ENCODE results near the gene CDC42EP1. TPM values are rescaled to one million over a fixed set of nuclear protein-coding genes. Genes with fewer than 3 reads are reported as not detected.

The CDC42EP1 gene
- total RNA-seq, 1 experiment from 2014 or later = 75.0 TPM

DNA sequence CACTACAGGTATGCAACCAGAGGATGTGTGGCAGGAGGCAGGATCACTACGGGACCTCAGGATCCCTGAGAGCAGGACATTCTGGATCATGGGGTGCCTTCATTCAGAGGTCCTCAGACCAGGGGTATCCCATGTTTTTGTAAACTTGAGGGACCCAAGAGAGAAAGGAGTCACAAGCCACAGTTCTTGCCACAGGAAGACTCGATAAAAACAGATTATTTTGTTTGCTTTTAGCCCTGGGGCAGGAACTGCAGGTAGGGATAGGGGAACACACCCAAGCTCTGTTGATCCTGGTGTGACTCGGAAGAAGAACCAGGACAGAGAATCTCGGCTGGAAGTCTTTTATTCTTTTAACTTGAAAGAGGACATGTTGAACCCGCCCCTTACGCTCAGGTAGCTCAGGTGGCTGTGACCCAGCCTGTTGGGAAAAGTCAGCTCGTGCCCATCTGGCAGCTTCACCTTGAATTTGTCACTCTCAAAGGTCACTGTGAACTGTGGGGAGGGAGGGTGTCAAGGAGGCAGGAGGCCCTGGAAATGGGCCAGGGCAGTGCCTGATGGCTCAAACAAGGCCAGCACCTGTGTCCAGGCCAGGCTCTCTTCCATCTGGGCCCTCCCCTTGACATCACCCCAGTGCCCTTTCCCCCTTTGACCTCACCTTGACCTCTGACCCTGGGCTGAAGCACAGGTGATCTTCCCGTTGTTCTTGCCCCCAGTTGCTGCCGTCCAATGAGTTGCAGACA is 9.8 kb downstream of the CDC42EP1 start:
- Histone ChIP-seq H3K36me3 (ENCODE audit: control insufficient read depth, insufficient read depth, low read length) (peaks cover 11% of the 10 kb centered on the region), H3K4me1 (peaks cover 62% of the 10 kb centered on the region), H3K27me3 (replicated peaks; ENCODE audit: control insufficient read depth, insufficient read depth, low read length) (no peaks in the 10 kb centered on the region), H3K4me3 (ENCODE audit: low read depth, low read length) (no peak overlapping the region), H3K9me3 (no peaks in the 10 kb centered on the region)
- CTCF ChIA-PET = interaction anchor here (1.0 to 5.3 kb wide), 3 partner anchors 22 to 37 kb away, joined by 3 to 54 read pairs (median 4); no protein-coding TSS in a partner anchor
- no peaks in the 10 kb centered on the region for H3K9me3 Mint-ChIP-seq (ENCODE audit: unreplicated experiment)
- BruUV-seq (replicated peaks) = TSS peak; percentile 4
- peak overlapping the region; percentile 65 for H3K4me3 Mint-ChIP-seq (ENCODE audit: unreplicated experiment)
- peaks cover 20% of the 10 kb centered on the region for H3K4me1 Mint-ChIP-seq (ENCODE audit: low read depth, unreplicated experiment)
- no peaks in the 10 kb centered on the region for H3K27me3 Mint-ChIP-seq (ENCODE audit: insufficient read depth, unreplicated experiment)
- intact Hi-C loops (cut with micrococcal nuclease; ENCODE audit: unreplicated experiment) = loop anchor here (1.0 to 5.0 kb wide), 2 partner anchors 22 to 37 kb away; partner anchors contain the start of gene GGA1
- peak overlapping the region; percentile 89 for H3K27ac Mint-ChIP-seq (ENCODE audit: unreplicated experiment)
- TF ChIP-seq, protein P1, sequence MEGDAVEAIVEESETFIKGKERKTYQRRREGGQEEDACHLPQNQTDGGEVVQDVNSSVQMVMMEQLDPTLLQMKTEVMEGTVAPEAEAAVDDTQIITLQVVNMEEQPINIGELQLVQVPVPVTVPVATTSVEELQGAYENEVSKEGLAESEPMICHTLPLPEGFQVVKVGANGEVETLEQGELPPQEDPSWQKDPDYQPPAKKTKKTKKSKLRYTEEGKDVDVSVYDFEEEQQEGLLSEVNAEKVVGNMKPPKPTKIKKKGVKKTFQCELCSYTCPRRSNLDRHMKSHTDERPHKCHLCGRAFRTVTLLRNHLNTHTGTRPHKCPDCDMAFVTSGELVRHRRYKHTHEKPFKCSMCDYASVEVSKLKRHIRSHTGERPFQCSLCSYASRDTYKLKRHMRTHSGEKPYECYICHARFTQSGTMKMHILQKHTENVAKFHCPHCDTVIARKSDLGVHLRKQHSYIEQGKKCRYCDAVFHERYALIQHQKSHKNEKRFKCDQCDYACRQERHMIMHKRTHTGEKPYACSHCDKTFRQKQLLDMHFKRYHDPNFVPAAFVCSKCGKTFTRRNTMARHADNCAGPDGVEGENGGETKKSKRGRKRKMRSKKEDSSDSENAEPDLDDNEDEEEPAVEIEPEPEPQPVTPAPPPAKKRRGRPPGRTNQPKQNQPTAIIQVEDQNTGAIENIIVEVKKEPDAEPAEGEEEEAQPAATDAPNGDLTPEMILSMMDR (IDR thresholded peaks at IDR 0.05; ENCODE audit: insufficient read depth in 1 of 2, low read depth in 1 of 2, low read length in 1 of 2, severe bottlenecking in 1 of 2, unreplicated experiment in 1 of 2) = no peak
- no peak for DNase-seq
- POLR2A ChIA-PET = interaction anchor here (0.6 to 2.0 kb wide), 2 partner anchors 10 to 382 kb away, joined by 3 to 6 read pairs; partner anchors contain the start of gene LGALS2
- H3K36me3 Mint-ChIP-seq (ENCODE audit: insufficient read depth, unreplicated experiment) = peaks cover 91% of the 10 kb centered on the region

DNA sequence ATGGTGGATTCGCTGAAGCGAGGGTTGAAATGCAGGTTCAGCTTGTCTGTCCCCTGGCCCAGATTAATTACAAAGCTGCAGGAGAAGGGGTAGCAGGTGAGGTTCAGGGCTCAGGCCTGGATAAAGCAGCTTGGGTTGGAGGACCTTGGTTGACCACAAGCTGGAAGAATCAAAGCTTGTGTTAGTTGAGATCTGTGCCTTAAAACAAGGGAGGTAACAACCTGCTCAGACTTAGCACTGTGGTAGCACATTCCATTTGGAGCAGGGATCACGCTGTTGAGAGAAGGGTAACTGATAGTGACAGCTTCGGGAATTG is 10.3 kb downstream of the CDC42EP1 start:
- ChIA-PET POLR2A (interaction anchor here (2.0 kb wide), 1 partner anchor 9 kb away, joined by 6 read pairs; the partner anchor contains the start of gene LGALS2), CTCF (interaction anchor here (0.8 to 5.3 kb wide), 4 partner anchors 22 to 36 kb away, joined by 3 to 54 read pairs (median 4); no protein-coding TSS in a partner anchor)
- intact Hi-C loops (cut with micrococcal nuclease; ENCODE audit: unreplicated experiment) = no loop called here
- DNase-seq = no peak
- TF ChIP-seq, protein P1 (IDR thresholded peaks at IDR 0.05; ENCODE audit: insufficient read depth in 1 of 2, low read depth in 1 of 2, low read length in 1 of 2, severe bottlenecking in 1 of 2, unreplicated experiment in 1 of 2) = no peak
- Mint-ChIP-seq H3K27me3 (ENCODE audit: insufficient read depth, unreplicated experiment) (no peaks in the 10 kb centered on the region), H3K9me3 (ENCODE audit: unreplicated experiment) (no peaks in the 10 kb centered on the region), H3K4me3 (ENCODE audit: unreplicated experiment) (peak overlapping the region; percentile 65), H3K27ac (ENCODE audit: unreplicated experiment) (peak overlapping the region; percentile 89), H3K4me1 (ENCODE audit: low read depth, unreplicated experiment) (peaks cover 20% of the 10 kb centered on the region), H3K36me3 (ENCODE audit: insufficient read depth, unreplicated experiment) (peaks cover 89% of the 10 kb centered on the region)
- Histone ChIP-seq H3K27me3 (replicated peaks; ENCODE audit: control insufficient read depth, insufficient read depth, low read length) (no peaks in the 10 kb centered on the region), H3K36me3 (ENCODE audit: control insufficient read depth, insufficient read depth, low read length) (peaks cover 11% of the 10 kb centered on the region), H3K4me3 (ENCODE audit: low read depth, low read length) (no peak overlapping the region), H3K4me1 (peaks cover 62% of the 10 kb centered on the region), H3K9me3 (no peaks in the 10 kb centered on the region)
- BruUV-seq (replicated peaks) = no TSS peak

DNA sequence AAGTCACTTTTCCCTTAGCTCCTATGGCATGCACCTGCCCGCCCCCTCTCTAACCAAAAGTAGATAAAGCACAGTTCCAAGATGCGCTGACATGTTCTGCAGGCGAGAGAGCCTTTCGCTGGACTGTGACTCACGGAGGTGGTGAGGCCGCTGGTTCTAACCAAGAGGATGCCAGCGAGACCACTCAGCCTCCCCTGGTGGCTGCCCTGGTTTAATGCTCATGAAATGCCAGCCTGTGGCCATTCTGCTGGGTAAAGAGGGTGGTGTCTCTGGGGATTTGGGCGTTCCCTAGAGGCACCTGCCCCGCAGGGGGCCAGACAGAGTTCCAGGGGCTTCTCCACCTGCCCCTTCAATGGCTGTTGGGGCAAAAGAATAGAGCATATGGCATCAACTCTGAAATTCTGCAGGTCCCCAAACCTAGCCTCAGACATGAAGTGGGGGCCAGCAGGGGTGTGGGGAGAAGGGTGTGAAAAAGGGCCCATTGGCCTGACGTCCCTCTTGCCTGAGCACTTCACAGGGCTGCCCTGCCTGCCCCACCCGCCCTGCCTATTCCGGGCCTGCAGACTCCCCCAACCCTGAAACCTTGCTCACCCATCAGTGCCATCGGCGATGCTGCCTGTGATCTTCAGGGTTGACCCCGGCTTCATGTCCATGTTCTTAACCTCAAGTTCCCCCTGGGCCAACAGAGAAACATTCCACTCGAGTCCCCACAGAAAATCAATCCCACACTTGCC is 11.1 kb downstream of the CDC42EP1 start:
- ChIA-PET CTCF (interaction anchor here (0.8 to 5.7 kb wide), 4 partner anchors 21 to 35 kb away, joined by 3 to 22 read pairs (median 4); no protein-coding TSS in a partner anchor), POLR2A (no interaction called here)
- Histone ChIP-seq H3K4me3 (ENCODE audit: low read depth, low read length) (no peak overlapping the region), H3K4me1 (peaks cover 62% of the 10 kb centered on the region), H3K36me3 (ENCODE audit: control insufficient read depth, insufficient read depth, low read length) (peaks cover 11% of the 10 kb centered on the region), H3K9me3 (no peaks in the 10 kb centered on the region), H3K27me3 (replicated peaks; ENCODE audit: control insufficient read depth, insufficient read depth, low read length) (no peaks in the 10 kb centered on the region)
- Mint-ChIP-seq H3K4me1 (ENCODE audit: low read depth, unreplicated experiment) (peaks cover 22% of the 10 kb centered on the region), H3K27ac (ENCODE audit: unreplicated experiment) (peak overlapping the region; percentile 89), H3K9me3 (ENCODE audit: unreplicated experiment) (no peaks in the 10 kb centered on the region), H3K4me3 (ENCODE audit: unreplicated experiment) (no peak overlapping the region), H3K27me3 (ENCODE audit: insufficient read depth, unreplicated experiment) (no peaks in the 10 kb centered on the region), H3K36me3 (ENCODE audit: insufficient read depth, unreplicated experiment) (peaks cover 81% of the 10 kb centered on the region)
- BruUV-seq (replicated peaks) = no TSS peak
- intact Hi-C loops (cut with micrococcal nuclease; ENCODE audit: unreplicated experiment) = no loop called here
- DNase-seq = no peak
- TF ChIP-seq, protein P1 (IDR thresholded peaks at IDR 0.05; ENCODE audit: insufficient read depth in 1 of 2, low read depth in 1 of 2, low read length in 1 of 2, severe bottlenecking in 1 of 2, unreplicated experiment in 1 of 2) = no peak

Measured in Caco-2 (cell line).